Activated CD4-positive, alpha-beta T cell treated with anti-CD3 and anti-CD28 coated beads, Interleukin-2, amount 50 U/mL, for 24 hours (primary cell): Measurements from ENCODE around the gene PIP5K1C.

ENCODE experiments used
- DNase-seq, 2 donors: peaks; one replicate each; pipeline ENCODE4 v3.0.0-alpha.2; 2020; ENCODE audit warnings: low read depth in 1 of 2, low spot score in 1 of 2

The PIP5K1C gene

DNA sequence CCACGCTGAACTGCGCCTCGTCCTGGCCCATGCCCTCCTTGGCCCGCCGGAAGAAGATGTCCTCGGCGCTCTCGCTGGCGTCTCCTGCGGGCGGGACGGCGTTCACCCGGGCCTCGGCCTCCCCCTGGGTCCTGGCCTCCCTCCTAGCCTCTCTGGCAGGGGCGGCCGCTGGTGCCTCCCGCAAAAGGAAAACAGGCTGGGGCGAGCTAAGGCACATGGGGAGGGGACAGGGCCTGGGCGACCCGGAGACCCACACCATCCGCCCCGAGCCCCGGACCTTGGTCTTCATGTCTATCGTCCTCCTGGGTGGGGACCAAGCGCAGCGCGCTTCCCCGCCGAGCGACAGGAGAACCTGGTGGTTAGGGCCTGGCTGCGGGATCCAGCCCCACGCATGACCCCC lies 87.9 kb downstream of the PIP5K1C start:
- DNase-seq, result no peak

DNA sequence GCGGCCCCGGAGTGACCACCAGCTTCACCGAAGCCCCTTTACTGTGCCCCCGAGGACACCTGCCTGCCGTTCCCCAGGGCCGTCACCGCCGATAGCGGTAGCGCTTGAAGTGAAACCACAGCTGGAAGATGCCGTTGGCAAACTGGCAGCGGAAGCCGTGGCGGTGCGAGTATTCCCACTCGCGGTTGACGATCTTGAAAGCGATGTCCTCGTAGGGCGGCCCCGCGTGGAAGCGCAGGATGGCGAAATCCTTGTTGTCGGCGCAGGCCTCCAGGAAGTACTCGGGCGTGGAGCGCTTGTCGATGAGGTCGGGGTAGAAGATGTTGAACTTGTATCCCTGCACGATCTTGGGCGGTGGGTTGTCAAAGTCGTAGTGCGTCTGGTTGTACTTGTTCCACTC lies 88.4 kb downstream of the PIP5K1C start:
- DNase-seq, result no peak

- DNase-seq, result no peak
Observed at GRCh38 chr19:3610745-3611717, 89.2 kb downstream of the PIP5K1C start.

- no peak for DNase-seq
Observed at GRCh38 chr19:3609779-3610719, 90.2 kb downstream of the PIP5K1C start.

DNA sequence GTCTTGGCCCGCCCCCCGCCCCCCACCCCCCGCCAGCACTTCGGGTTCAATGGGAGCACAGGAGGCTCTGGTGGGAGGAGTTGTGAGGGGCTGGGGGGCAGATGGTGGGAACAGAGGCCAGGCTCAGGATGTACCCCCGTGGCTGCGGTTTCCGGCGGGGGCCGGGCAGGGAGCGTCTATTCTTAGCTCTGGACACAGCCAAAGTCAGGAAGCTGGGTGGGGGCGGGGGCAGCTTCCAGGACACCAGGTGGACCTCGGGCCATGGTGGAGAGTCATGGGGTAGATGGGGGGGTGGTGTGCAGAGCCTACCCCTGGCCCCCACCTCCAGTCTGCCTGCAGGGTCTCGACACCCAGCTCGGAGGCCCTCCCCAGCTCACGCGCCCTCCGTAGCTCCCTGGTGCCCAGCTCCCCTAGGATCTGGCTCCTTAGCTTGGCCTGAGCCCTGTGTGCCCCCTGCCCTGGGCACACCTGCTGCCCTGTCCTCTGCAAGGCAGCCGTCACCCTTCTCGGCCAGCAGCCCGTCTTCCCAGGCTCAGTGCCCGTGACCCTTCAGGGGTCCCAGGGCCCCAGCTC lies 91.4 kb downstream of the PIP5K1C start:
- DNase-seq, result no peak

DNA sequence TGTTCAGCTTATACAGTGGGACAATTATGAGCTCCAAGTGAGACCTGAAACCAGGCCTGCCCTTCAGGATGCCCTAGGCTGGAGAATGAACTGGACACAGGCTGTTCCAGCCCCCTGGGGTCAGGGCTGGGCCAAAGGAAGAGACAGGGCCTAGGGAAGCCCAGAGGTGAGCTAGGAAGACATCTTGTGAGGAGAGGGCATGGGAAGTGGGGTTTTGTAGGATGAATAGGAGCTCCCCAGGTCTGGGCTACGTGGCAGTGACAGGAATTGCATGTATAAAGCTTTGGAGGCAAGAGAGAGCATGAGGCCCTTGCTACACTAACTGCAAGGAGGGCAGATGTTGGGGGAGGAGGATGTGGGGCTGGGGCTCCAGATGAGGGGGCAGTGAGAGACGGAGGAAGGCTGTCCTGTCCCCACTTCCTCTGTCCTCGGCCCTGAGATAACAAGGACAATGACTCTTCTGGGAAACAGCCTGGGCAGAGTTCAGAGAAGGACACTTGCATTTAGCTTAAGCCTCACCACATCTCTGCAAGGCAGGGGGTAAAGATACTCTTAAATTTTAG lies 92.1 kb downstream of the PIP5K1C start:
- DNase-seq, result no peak

GRCh38 chr19:3607303-3608078 lies 92.8 kb downstream of the PIP5K1C start:
- DNase-seq, result no peak

GRCh38 chr19:3606690-3607289 lies 93.5 kb downstream of the PIP5K1C start, which contains the start of gene TBXA2R:
Gene TBXA2R, minus strand, starts transcription at chr19:3606875. Its CDS starts 6,241 bp downstream, at chr19:3600634.
- DNase-seq, result peak in 1 of 2 donors; percentile 32

- no peak for DNase-seq
Observed at GRCh38 chr19:3606174-3606689, 94.0 kb downstream of the PIP5K1C start.

- no peak for DNase-seq
Observed at GRCh38 chr19:3605770-3606169, 94.5 kb downstream of the PIP5K1C start.

DNA sequence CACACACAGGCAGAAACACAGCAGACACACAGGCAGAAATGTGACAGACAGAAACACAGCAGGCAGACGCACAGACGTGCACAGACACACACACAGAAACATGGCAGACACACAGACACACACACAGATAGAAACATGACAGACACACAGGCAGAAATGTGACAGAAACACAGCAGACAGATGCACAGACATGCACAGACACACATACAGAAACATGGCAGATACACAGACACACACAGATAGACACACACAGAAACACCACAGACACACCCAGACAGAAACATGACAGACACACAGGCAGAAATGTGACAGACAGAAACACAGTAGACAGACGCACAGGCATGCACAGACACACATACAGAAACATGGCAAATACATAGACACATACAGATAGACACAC lies 94.9 kb downstream of the PIP5K1C start:
- no peak for DNase-seq

GRCh38 chr19:3604987-3605343 lies 95.3 kb downstream of the PIP5K1C start:
- DNase-seq, result no peak

DNA sequence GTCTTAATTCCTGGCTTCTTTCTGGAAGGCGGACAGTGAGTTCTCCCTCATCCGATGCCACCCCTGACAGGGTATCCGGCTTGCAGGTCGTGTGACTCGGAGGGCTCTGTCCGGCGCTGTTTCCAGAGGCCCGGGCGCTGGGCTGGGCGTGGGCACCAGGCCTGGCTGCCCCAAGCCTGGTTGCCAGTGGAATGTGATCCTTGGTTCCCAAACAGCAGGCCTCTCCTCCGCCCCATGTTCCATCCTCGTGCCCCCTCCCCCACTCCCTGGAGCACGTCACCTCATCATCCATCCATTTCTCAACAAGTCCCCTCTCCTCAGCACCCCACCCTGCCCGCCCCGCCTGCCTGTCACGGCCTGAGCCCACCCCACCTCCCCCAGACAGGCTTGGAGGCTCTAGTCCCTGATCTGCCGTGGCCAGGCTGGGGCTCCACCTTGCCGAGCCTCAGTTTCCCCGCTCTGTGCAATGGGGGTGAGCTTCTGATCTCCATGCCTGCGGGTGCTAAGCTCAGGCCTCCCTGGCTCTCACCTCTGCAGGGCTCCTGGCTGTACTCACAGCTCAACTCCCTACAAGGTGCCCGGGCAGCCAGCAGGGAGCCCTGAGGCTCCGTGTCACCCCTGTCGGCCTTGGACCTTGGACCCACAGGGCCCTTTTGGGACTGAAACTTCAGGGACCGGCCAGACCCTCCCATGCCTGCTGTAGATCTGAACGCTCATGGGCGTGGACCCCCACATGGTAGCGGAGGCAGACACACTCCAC lies 95.9 kb downstream of the PIP5K1C start:
- no peak for DNase-seq

DNA sequence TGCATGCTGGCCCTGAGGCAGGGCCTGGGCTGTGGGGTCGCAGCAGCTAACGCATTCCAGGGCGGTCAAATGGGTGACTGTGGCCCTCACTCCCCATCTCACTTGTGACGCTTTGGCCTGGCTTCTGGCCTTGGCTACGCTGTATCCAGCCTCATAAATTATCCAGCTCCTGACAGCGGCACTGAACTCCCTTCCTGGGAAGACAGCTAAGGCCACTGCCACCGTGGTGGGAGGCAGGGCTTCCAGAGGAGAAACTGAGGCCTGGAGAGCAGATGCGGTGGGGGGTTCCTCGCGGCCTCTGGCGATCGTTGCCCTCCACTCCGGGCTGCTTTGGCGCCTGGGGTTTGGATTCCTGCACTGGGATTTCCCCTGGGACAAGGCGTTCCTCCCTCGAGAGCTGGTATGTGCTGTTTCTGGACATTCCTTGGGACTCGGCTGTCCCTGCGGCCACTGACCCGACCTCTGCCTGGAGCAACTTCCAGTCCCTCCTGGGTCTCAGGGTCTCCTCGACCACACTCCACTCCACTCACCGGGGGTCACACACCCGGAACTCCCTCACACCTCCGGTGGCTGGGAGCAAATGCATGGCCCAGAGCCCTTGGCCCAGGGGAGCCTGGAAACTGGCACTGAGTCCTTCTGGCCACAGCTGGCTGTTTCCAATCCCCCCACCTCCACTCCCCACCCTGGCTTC lies 97.0 kb downstream of the PIP5K1C start:
- DNase-seq, result no peak

GRCh38 chr19:3601021-3601420 lies 99.2 kb downstream of the PIP5K1C start:
- DNase-seq, result no peak

DNA sequence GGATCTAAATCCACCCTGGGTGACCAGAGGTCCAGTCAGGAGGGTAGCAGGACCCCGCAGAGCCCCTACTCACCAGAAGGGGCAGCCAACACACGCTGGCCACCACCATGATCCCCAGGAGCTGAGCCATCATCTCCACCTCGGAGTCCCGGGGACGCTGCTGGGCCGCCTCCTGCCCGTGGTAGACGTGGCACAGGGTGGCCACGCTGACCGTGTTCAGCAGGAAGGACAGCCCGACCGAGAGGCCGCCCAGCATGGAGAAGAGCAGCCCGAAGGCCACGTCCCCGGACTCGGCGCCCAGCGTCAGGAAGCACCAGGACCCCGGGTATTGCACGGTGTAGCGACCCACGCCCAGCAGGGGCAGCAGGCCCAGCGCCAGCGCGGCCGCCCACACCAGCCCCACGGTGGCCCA lies 100.5 kb downstream of the PIP5K1C start:
- DNase-seq, result no peak

DNA sequence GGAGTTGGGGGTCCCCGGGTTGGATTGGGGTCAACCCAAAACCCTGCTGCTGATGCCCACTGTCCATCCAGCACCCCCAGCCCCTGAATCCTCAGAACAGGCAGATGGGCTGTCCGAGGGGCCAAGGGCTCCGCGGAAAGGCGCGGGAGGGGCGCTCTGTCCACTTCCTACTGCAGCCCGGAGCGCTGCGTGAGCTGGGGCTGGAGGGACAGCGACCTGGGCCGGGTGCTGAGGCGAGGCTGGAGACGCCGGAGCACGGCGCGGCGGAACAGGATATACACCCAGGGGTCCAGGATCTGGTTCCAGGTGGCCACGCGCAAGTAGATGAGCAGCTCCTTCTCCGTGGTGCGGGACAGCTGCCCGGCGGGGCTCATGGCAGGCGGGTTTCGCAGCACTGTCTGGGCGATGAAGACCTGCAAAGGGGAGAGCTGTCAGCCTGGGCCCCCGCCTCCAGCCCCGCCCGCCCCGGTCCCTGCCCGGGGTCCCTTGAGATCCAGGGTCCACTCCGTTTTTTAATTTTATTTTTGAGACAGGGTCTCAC lies 104.7 kb downstream of the PIP5K1C start:
- no peak for DNase-seq

- no peak for DNase-seq
Observed at GRCh38 chr19:3593156-3593555, 107.1 kb downstream of the PIP5K1C start.
